HG02840 (cell line): Measurements from ENCODE around the gene ABCD1.
"Not testable (repeated sequence)": the region's sequence is repeated elsewhere in the genome, so short reads cannot be mapped to it uniquely, and the experiment has no call there.

ENCODE experiments used
- ATAC-seq: cut with Tn5 transposase; IDR thresholded peaks from one replicate; pipeline ENCODE4 v1.9.1; 2021; ENCODE audit warnings: mild to moderate bottlenecking, moderate library complexity, moderate number of reproducible peaks; ENCODE audit not compliant: unreplicated experiment, low FRiP score

The ABCD1 gene

GRCh38 chrX:153693216-153694086, 31.2 kb upstream of the ABCD1 start:
- ATAC-seq, result no peak

GRCh38 chrX:153694256-153694655, 30.4 kb upstream of the ABCD1 start:
- not testable (repeated sequence) for ATAC-seq

- no peak for ATAC-seq
These were observed 29.9 kb upstream of the ABCD1 start for GRCh38 chrX:153694687-153695270.

DNA sequence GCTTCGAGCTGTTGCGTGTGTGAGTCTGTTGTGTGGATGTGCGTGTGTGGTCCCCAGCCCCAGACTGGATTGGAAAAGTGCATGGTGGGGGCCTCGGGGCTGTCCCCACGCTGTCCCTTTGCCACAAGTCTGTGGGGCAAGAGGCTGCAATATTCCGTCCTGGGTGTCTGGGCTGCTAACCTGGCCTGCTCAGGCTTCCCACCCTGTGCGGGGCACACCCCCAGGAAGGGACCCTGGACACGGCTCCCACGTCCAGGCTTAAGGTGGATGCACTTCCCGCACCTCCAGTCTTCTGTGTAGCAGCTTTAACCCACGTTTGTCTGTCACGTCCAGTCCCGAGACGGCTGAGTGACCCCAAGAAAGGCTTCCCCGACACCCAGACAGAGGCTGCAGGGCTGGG, 28.6 kb upstream of the ABCD1 start:
- no peak for ATAC-seq

GRCh38 chrX:153696538-153696937, 28.1 kb upstream of the ABCD1 start:
- ATAC-seq, result not testable (repeated sequence)

DNA sequence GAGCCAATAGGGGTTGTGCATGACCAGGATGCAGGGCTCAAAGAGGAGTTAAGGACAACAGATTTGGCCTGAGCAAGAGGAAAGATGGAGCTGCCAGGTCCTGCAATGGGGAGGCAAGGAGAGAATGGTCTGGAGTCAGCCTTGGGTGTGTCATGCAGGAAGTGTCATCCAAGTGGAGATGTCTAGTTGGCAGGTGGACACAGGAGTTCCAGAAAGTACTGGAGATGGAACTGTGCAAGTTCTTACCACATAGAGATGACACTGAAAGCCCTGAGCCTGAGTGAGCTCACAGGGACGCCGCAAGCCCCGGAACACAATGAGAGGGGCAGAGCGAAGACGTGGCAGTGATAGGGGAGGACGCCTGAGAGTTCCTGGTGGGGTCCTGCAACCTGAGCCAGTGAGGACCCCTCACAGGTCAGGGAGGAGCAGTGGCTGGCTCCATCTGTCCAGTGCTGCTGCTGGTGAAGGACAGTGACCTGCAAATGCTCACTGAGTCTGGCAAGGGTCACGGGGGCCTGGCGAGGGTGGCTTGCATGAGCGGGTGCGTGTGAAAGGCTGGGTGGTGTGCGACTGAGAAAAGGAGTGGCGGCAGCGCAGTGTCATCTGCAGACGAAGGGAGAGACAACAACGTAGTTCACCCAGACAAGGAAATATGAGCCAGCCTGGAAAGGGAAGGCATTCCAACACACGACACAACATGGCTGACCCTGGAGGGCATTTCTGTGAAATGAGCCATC, 27.5 kb upstream of the ABCD1 start:
- not testable (repeated sequence) for ATAC-seq

DNA sequence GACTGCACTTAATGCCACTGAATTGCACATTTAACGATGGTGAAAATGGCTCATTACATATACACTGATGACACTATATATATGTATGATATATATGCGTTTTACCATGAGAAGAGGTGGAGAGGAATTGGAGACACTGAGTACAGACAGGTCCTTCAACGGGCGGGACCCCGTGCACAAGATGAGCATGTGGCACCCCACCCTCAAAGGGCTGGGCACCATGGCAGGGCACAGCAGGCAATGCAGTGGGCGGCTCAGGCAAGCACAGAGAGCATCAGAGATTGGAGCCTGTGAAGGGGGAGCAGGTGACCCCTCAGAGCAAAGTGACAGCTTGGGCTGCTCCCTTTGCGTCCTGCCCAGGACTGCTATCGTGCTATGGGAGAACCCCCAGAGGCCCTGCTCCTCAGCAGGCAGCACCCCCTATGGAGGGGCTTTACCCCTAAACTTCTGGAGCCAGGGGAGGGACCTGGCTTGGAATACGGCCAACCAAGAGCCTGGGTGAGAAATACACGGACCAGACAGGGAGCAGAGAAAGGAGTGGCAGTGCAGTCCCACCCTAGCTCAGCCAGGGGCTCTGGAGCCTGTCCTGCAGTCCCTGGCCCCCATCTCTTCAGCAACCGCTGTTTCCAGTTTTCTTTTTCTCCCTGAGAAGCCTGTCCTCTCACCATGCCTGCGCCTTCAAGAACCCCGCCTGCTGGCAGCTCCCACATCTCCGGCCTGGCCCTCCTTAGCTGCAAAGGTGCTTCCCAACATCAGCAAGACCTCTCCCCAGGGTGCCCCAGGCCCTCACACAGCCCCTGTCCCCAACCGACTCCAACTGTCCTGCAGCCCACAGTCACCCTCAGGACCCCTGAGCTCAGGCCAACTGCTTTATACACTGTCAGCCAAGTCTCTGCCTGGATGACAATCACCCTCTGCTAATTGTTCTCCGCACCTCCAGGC, 26.5 kb upstream of the ABCD1 start:
- ATAC-seq, result no peak

DNA sequence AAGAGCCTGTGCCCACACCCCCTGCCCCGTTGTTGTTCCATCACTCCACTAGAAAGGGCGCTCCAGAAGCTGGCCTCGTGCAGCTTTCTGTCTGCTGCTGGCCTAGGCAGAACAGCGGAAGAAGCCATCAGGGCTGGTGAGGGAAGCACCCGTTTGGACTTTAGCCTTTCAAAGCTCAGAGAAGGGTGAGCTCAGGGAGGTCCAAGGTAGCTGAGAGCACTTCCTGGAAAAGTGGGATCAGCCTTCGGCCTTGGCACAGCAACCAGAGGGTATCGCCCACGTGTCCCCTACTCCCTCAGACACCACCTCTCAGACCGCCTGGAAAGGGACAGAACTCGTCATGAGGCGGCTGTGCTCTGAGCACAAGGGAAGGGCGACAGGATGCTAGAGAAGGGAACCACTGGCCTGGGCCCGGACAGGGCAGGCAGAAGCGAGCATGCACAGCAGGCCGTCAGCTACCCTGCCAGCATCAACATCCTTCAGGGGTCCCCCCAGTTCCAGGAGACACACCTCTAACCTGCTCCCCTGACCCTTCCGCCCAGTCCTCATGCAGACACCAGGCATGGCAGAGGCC, 25.4 kb upstream of the ABCD1 start:
- not testable (repeated sequence) for ATAC-seq

DNA sequence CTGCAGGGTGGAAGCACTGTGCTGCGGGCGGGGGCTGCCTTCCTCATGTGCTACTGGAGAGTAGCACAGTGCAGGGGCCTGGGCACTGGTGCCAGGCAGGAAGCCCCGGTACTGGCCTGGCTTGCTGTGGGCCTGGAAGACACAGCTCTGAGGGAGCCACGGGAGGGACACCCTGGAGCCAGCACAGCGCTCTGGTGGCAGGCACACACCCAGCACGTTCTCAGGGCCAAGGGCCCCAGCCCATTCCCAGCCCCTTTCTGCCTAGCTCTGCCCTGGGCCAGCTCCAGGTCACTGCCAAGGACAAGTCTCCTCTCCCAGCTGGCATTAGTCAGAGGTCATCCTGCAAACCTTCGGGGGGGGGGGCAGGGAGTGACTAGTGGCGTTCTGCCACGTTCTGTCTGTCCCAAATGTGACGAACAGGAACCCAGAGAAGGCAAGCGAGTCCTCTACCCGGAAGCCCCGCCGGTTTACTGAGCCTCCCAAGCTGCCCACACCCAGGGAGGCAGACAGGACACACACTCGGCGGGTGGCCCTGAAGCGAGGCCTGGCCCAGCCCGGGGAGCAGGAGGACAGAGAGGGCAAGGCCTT, 24.8 kb upstream of the ABCD1 start:
- not testable (repeated sequence) for ATAC-seq

DNA sequence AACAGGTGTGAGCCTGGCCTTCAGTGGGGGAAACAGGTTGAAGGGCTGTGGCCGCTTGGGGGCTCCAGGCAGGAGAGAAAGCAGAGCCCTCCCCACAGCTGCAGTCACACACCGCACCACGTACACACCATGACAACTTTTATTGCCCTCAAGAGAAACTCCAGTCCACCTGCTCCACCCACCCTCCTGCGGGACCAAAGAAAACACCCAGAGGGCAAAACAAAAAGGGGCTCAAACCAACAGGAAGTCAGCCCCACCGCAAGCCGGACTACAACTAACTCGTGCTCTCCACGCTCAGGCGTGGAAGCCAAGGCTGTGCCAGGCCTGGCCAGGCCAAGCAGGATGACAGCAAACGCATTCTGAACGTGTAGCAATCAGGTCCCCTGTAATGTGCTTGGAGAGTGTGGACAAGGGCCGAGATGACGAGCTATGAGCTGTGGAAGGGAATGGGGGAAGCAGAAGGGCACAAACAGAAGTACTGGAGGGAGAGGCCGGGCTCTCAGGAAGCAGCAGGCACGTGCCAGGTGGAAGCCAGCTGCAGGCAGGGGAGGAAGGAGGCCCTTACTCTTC, 24.2 kb upstream of the ABCD1 start:
- ATAC-seq, result no peak

GRCh38 chrX:153700967-153701366, 23.7 kb upstream of the ABCD1 start:
- no peak for ATAC-seq

- no peak for ATAC-seq
These were observed 22.9 kb upstream of the ABCD1 start for GRCh38 chrX:153701706-153702105.

- no peak for ATAC-seq
These were observed 22.2 kb upstream of the ABCD1 start for GRCh38 chrX:153702336-153703035.

DNA sequence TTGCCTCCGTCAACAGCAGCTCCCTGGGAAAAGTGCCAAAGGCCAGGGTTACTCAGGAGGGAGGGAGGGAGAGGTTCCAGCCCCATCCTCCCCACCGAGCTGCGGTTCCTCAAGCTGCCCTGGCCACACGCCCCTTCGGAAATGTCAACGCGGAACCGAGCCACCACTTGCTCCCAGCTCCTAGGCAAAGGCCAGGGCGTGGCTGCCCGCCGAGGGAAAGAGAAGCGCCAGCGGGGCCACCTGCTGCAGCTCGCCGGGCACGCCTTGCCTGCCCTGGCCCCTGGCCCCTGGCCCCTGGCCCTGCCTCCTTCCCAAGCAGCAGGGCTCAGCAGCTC, 21.7 kb upstream of the ABCD1 start:
- ATAC-seq, result no peak

DNA sequence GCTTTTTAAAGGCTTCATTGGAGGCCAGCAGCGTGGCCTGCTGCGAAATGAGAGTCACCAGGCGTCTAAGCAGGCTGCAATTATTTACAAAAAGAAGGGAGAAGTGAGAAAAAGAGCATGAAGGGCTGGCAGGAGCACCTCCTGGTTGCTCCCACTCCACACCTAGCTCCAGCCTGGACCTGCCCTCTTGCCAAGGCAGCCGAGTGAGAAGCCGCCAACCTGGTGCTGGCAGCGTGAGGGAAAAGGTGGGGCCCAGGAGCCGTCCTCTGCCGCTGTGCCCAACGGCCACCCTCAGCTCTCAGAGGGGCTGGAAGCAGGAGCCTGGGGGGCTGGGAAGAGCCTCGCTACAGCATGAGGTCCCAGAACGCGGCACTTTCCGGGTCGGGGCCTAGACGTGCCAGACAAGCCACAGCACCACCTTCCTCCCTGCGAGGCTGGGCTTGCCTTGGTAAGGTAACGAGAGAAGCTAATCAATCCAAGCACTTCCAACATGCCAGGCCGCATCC, 20.6 kb upstream of the ABCD1 start:
- ATAC-seq, result no peak

DNA sequence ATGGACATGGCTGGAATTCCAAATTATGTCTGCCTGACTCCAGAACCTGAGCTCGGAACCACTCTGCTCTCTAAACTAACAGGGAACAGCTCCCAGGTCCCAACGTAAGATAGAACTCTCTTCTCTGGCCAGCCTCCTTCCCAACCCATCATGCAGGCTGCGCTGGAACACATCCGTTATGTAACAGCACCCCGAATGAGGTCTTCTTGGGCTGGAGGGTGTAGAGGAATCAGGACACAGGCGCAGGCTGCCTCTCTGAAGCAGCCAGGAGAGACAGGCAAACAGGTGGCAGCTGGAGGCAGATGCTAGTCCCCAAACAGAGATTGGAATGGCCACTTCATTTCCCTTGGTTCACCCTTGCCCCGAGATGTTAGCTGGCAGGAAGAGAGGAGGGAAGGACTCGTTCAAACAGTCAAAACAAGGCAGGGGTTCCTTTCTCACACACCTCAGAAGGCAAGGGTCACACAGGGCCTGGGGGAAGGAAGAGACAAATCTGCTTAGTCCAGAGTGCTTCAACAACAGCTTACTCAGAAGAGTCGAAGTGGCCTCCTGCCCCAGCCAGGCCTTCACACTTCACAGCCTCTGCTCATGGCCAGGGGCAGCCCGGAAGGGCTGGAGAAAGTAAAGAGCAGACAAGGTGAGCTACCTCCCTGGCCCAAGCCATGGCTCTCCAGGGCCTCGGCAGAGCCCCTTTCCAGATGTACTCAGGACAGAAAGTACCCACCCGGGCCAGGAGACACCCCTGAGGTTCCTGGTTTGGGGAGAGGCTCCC, 19.8 kb upstream of the ABCD1 start:
- not testable (repeated sequence) for ATAC-seq

GRCh38 chrX:153705403-153706060, 19.1 kb upstream of the ABCD1 start:
- ATAC-seq, result not testable (repeated sequence)
